Ishikawa (cell line): ENCODE data around the gene EXOC6.

ENCODE experiments used
- CREB1 ChIP-seq: IDR thresholded peaks from 2 replicates; pipeline ENCODE4 v1.6.1; 2012; ENCODE audit warnings: low read depth
- EGR1 ChIP-seq: IDR thresholded peaks from 2 replicates; pipeline ENCODE4 v1.6.1; 2012
- EP300 ChIP-seq: IDR thresholded peaks from 2 replicates; pipeline ENCODE4 v1.6.1; 2012; ENCODE audit warnings: borderline replicate concordance
- RAD21 ChIP-seq: IDR thresholded peaks from 2 replicates; pipeline ENCODE4 v1.6.1; 2012; ENCODE audit warnings: low read depth
- REST ChIP-seq: IDR thresholded peaks from 2 replicates; pipeline ENCODE4 v1.6.1; 2012; ENCODE audit warnings: low read depth, mild to moderate bottlenecking
- ZBTB7A ChIP-seq: IDR thresholded peaks from 2 replicates; pipeline ENCODE4 v1.6.1; 2012; ENCODE audit warnings: low read depth

GRCh38 chr10:92929896-92930295 lies 81.6 kb downstream of the EXOC6 start:
- TF ChIP-seq RAD21, result no peak
- no peak for TF ChIP-seq REST
- no peak for TF ChIP-seq CREB1
- TF ChIP-seq EP300, result no peak
- TF ChIP-seq ZBTB7A, result no peak
- TF ChIP-seq EGR1, result no peak
